HG03558 (cell line): ENCODE data around the gene PPBP.
"Not testable (repeated sequence)": the region's sequence is repeated elsewhere in the genome, so short reads cannot be mapped to it uniquely, and the experiment has no call there.

ENCODE experiments used
- ATAC-seq: cut with Tn5 transposase; IDR thresholded peaks from one replicate; pipeline ENCODE4 v1.9.1; 2021; ENCODE audit warnings: moderate number of reproducible peaks; ENCODE audit not compliant: unreplicated experiment; ENCODE audit errors: extremely low read depth

The PPBP gene

GRCh38 chr4:73998040-73999011 is 10.3 kb upstream of the PPBP start, which contains the start of gene CXCL5:
TSS of gene CXCL5 (minus strand) at chr4:73998677. CDS start at chr4:73998581, 96 bp downstream.
- no peak for ATAC-seq

GRCh38 chr4:73992050-73992449 is 4.1 kb upstream of the PPBP start:
- ATAC-seq: no peak

- ATAC-seq: no peak
Observed at GRCh38 chr4:73991742-73992000, 3.7 kb upstream of the PPBP start.

- ATAC-seq: no peak
Observed at GRCh38 chr4:73990988-73991741, 3.2 kb upstream of the PPBP start.

- ATAC-seq: no peak
Observed at GRCh38 chr4:73989928-73990327, 1.9 kb upstream of the PPBP start.

GRCh38 chr4:73989031-73989430 is 1.0 kb upstream of the PPBP start:
- no peak for ATAC-seq

- ATAC-seq: no peak
Observed at GRCh38 chr4:73985528-73985852, 2.5 kb downstream of the PPBP start.

- ATAC-seq: no peak
Observed at GRCh38 chr4:73984736-73985527, 3.1 kb downstream of the PPBP start.

- ATAC-seq: not testable (repeated sequence)
Observed at GRCh38 chr4:73981175-73981574, 6.8 kb downstream of the PPBP start.

- ATAC-seq: no peak
Observed at GRCh38 chr4:73979407-73979957, 8.5 kb downstream of the PPBP start.

GRCh38 chr4:73978886-73979285 is 9.1 kb downstream of the PPBP start:
- ATAC-seq: no peak

- no peak for ATAC-seq
Observed at GRCh38 chr4:73976716-73977115, 11.3 kb downstream of the PPBP start.

- ATAC-seq: no peak
Observed at GRCh38 chr4:73976217-73976616, 11.8 kb downstream of the PPBP start.

GRCh38 chr4:73974352-73974751 is 13.6 kb downstream of the PPBP start:
- ATAC-seq: no peak

- ATAC-seq: no peak
Observed at GRCh38 chr4:73970945-73971344, 17.0 kb downstream of the PPBP start.

GRCh38 chr4:73970011-73970410 is 18.0 kb downstream of the PPBP start:
- ATAC-seq: no peak

GRCh38 chr4:73967866-73968265 is 20.1 kb downstream of the PPBP start:
- no peak for ATAC-seq

- ATAC-seq: no peak
Observed at GRCh38 chr4:73964862-73965611, 23.0 kb downstream of the PPBP start.

GRCh38 chr4:73962724-73963123 is 25.3 kb downstream of the PPBP start:
- no peak for ATAC-seq

GRCh38 chr4:73959041-73959440 is 28.9 kb downstream of the PPBP start:
- ATAC-seq: not testable (repeated sequence)
